ENCODE data around the gene TMEM253.

TMEM253 gene

GRCh38 chr14:21070610-21071224, 30.1 kb upstream of the TMEM253 start:
- peak; percentile 41 for DNase-seq (ENCODE audit: low spot score)

GRCh38 chr14:21071225-21072030, 29.4 kb upstream of the TMEM253 start:
- DNase-seq (ENCODE audit: low spot score), result peak; percentile 84

More at GRCh38 chr14:21070610-21071224, 30.1 kb upstream of the TMEM253 start:
- no peak for FAIRE-seq

GRCh38 chr14:21072031-21072473, 28.8 kb upstream of the TMEM253 start:
- DNase-seq (ENCODE audit: low spot score) (no peak), FAIRE-seq (no peak)

More at GRCh38 chr14:21071225-21072030, 29.4 kb upstream of the TMEM253 start:
- peak; percentile 52 for FAIRE-seq

GRCh38 chr14:21072781-21073339, 28.0 kb upstream of the TMEM253 start:
- FAIRE-seq (no peak), DNase-seq (ENCODE audit: low spot score) (no peak)

- no peak for FAIRE-seq
- no peak for DNase-seq (ENCODE audit: low spot score)
Measured at GRCh38 chr14:21073921-21074320, 26.9 kb upstream of the TMEM253 start.

- DNase-seq (ENCODE audit: low spot score), result no peak
- no peak for FAIRE-seq
Measured at GRCh38 chr14:21074398-21075272, 26.2 kb upstream of the TMEM253 start.

- DNase-seq (ENCODE audit: low spot score) (no peak), FAIRE-seq (no peak)
Measured at GRCh38 chr14:21075719-21076437, 25.0 kb upstream of the TMEM253 start.

GRCh38 chr14:21077672-21078071, 23.2 kb upstream of the TMEM253 start:
- DNase-seq (ENCODE audit: low spot score), result no peak
- FAIRE-seq, result no peak

- DNase-seq (ENCODE audit: low spot score), result no peak
- FAIRE-seq, result no peak
Measured at GRCh38 chr14:21078287-21078686, 22.6 kb upstream of the TMEM253 start.

GRCh38 chr14:21078726-21079125, 22.1 kb upstream of the TMEM253 start:
- DNase-seq (ENCODE audit: low spot score) (no peak), FAIRE-seq (no peak)

GRCh38 chr14:21081521-21082142, 19.2 kb upstream of the TMEM253 start:
- no peak for FAIRE-seq
- no peak for DNase-seq (ENCODE audit: low spot score)

GRCh38 chr14:21083565-21084325, 17.1 kb upstream of the TMEM253 start:
- DNase-seq (ENCODE audit: low spot score) (no peak), FAIRE-seq (no peak)

- FAIRE-seq (no peak), DNase-seq (ENCODE audit: low spot score) (no peak)
Measured at GRCh38 chr14:21084396-21084795, 16.5 kb upstream of the TMEM253 start.

GRCh38 chr14:21084998-21085853, 15.6 kb upstream of the TMEM253 start:
- FAIRE-seq (peak; percentile 81), DNase-seq (ENCODE audit: low spot score) (peak; percentile 81)

- no peak for DNase-seq (ENCODE audit: low spot score)
- FAIRE-seq, result no peak
Measured at GRCh38 chr14:21086908-21087293, 14.0 kb upstream of the TMEM253 start.

- peak; percentile 92 for DNase-seq (ENCODE audit: low spot score)
- FAIRE-seq, result no peak
Measured at GRCh38 chr14:21087294-21088091, 13.4 kb upstream of the TMEM253 start.

GRCh38 chr14:21088687-21089086, 12.2 kb upstream of the TMEM253 start:
- DNase-seq (ENCODE audit: low spot score) (no peak), FAIRE-seq (no peak)

- FAIRE-seq (no peak), DNase-seq (ENCODE audit: low spot score) (no peak)
Measured at GRCh38 chr14:21089271-21089670, 11.6 kb upstream of the TMEM253 start.

Measured in RCC 7860 (cell line).